Suppressor macrophage treated with lipopolysaccharide for 4 hours (primary cell): ENCODE data around the gene COL19A1.
A peak's percentile ranks its signal among the peaks of the same experiment; 100 is the strongest.

ENCODE experiments used
- DNase-seq: peaks from one replicate; pipeline ENCODE4 v3.0.0-alpha.2; 2020

Gene COL19A1

GRCh38 chr6:70073637-70074036 lies 207.3 kb downstream of the COL19A1 start:
- no peak for DNase-seq

DNA sequence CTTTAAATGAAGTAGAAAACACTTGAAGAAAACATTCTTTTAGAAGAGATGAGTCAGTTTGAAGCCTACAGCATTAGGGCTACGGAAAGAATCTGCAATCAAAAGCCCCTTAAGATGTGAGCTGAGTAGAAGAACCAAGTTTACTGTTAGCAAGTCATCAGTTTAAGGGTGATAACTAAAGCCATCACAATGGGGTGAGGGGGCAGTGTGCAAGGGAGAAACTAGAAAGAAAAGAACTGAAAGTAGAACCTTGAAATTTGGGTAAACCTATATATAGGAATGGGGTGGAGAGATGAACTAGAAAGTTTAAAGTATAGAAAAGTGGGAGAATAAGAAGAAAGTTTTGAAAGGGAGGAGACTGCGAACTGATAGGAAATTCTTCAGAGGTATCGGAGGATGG lies 212.9 kb downstream of the COL19A1 start:
- DNase-seq: no peak

GRCh38 chr6:70080443-70081070 lies 214.2 kb downstream of the COL19A1 start:
- DNase-seq: no peak

DNA sequence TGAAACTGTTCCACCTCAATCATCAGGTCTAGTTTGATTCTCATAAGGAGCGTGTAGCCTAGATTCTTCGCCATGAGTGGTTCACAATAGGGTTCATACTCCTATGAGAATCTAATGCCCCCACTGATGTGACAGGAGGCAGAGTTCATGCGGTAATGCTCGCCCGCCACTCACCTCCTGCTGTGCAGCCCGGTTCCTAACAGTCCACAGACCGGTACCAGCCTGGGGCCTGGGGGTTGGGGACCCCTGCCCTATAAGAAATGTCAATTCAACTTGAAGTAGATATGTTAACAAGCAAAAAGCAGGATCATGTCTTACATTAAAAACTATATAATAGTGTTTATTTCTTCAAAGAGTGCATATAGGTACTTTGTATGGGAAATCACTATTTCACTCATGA lies 216.5 kb downstream of the COL19A1 start:
- DNase-seq: no peak

DNA sequence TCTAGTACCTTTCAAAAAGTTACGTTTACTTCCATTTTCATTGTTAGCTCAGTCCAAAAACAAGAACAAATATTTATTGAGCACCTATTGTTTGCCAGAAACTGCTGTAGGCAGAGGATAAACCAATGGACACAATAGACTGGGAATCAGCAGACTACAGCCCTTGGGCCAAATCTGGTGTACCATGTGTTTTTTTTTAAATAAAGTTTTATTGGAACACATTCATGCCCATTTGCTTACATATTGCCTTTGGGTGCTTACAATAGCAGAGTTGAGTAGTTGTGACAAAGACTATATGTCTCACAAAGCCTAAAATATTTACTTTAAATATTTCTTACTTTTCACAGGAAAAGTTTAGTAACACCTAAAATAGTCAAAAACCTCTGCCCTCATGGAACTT lies 220.4 kb downstream of the COL19A1 start:
- no peak for DNase-seq

DNA sequence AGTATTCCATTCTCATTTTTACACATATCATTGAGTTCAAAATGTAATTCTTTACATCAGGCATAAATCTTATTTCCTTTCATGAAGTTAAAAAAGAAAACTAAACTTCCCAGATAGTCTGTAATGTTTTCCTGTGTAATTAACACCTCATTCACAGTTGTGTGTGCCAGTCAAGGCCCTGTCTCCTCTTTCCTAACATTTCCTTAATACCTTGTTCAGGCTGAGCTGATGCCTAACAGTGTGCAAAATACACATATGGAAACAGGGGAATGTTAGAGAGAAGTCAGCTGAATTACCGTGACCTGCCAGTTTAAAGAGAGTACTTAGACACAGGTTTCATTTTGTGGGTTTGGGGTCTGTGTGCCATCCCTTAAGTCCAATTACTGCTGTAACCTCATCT lies 227.8 kb downstream of the COL19A1 start:
- DNase-seq: no peak

GRCh38 chr6:70099732-70100131 lies 233.4 kb downstream of the COL19A1 start:
- DNase-seq: no peak

GRCh38 chr6:70103798-70104197 lies 237.4 kb downstream of the COL19A1 start:
- no peak for DNase-seq

- peak; percentile 35 for DNase-seq
Measured at GRCh38 chr6:70107852-70108629, 241.7 kb downstream of the COL19A1 start.

DNA sequence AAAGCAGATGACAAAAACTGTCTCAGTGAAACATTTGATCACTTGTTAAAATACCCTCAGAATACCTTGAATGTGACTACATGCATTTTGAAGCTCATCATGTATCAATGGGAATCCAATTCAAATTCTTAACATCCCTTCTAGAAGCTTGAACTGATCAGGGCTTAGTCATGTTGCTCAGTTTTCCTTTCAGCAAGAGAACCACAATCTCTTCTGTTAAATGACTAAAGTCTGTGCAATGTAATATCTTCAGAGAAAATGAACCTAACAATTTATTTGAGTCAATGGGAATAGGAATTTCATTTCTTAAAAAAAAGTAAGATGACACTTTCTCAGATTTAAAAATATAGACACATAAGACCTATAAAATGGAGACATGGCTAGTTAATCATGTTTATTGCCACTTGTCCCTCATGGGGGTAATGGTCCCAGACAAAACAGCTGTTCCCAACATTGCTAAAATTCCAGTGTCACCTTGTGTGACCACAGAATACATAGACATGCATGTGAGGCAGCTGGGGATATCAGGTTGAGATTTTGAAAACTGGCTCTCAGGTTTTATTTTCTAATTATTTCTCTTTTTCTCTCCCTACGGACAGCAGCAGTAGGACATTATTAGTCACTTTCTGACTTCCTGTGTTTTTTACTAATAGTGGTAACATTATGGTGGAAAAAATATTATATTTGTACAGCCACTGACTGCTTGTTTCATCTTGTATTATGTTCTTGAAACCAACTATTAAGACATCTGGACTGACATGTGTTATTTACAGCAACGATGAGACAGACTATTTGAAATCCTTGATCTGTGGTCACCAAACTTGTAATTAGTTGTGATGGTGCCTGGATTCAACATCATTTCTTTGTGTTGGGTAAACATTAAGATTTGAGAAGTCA lies 244.0 kb downstream of the COL19A1 start:
- no peak for DNase-seq

GRCh38 chr6:70111737-70112136 lies 245.4 kb downstream of the COL19A1 start:
- DNase-seq: no peak

- DNase-seq: no peak
Measured at GRCh38 chr6:70112716-70113115, 246.4 kb downstream of the COL19A1 start.

- no peak for DNase-seq
Measured at GRCh38 chr6:70113171-70113570, 246.8 kb downstream of the COL19A1 start.

GRCh38 chr6:70118670-70119069 lies 252.3 kb downstream of the COL19A1 start:
- no peak for DNase-seq

- no peak for DNase-seq
Measured at GRCh38 chr6:70119218-70119835, 253.0 kb downstream of the COL19A1 start.

- DNase-seq: no peak
Measured at GRCh38 chr6:70124443-70124842, 258.1 kb downstream of the COL19A1 start.

GRCh38 chr6:70124882-70125545 lies 258.7 kb downstream of the COL19A1 start:
- DNase-seq: no peak

GRCh38 chr6:70125602-70126001 lies 259.2 kb downstream of the COL19A1 start:
- DNase-seq: no peak

- DNase-seq: no peak
Measured at GRCh38 chr6:70129341-70129740, 263.0 kb downstream of the COL19A1 start.

GRCh38 chr6:70130865-70131264 lies 264.5 kb downstream of the COL19A1 start:
- DNase-seq: no peak

- DNase-seq: no peak
Measured at GRCh38 chr6:70131528-70131927, 265.2 kb downstream of the COL19A1 start.

GRCh38 chr6:70133246-70133645 lies 266.9 kb downstream of the COL19A1 start:
- DNase-seq: no peak

DNA sequence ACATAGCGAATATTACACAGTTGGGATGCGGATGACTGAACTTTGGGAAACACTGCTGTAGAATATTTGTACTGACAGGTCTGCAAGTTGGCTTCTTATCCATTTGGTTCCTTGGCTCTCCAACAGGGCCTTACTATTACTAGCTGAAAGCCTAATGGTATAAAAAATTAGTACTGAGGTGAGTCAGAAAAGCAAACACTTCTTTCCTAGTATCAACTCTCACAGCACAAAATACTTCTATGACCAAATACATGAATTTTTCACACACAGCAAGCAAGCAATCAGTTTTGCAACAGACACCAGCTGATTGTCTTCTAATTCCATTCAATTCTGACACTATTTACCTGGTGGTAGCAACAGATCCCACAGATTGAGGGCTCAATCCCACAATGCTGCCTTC lies 268.2 kb downstream of the COL19A1 start:
- no peak for DNase-seq
